Endothelial cell of umbilical vein (primary cell): ENCODE data around the gene NPS. TPM values are rescaled to one million over a fixed set of nuclear protein-coding genes. Genes with fewer than 3 reads are reported as not detected.

Source experiments
- BruUV-seq: library from RNA; stranded (reverse); fragments of 400-500 nt; replicated peaks from 2 replicates; lab custom pipeline; 2021; lab: Mats Ljungman, UMichigan
- CTCF ChIA-PET: fragments of 300-600, 350-600 bp; sonication (Branson Sonifier 250); formaldehyde crosslinking; loops from one replicate; lab custom pipeline; 2021; ENCODE audit warnings: antibody characterized with exemption, inconsistent platforms; lab: Charles Lee
- POLR2A ChIA-PET: fragments of 300-600, 350-600 bp; sonication (Branson Sonifier 250); formaldehyde crosslinking; loops from one replicate; lab custom pipeline; 2021; ENCODE audit warnings: antibody characterized with exemption, inconsistent platforms; lab: Charles Lee
- DNase-seq: peaks from one replicate; pipeline ENCODE4 v3.0.0-alpha.2; 2011; ENCODE audit warnings: low read depth, low spot score
- FAIRE-seq: peaks from 2 replicates; lab custom pipeline; 2011; peaks lifted over from hg19 to GRCh38; lab: Jason Lieb, UNC
- H2AFZ ChIP-seq: 2 replicates; pipeline ENCODE4 v1.6.0; 2012; ENCODE audit warnings: low read depth, low read length, control low read depth, inconsistent platforms
- H3K27ac ChIP-seq: 2 replicates; pipeline ENCODE4 v1.5.1; 2011; ENCODE audit warnings: low read depth, mild to moderate bottlenecking, control low read depth, low read length, moderate library complexity; ENCODE audit not compliant: insufficient read depth
- H3K27me3 ChIP-seq, 2 experiments: 2 replicates each; pipeline versions ENCODE4 v1.6.0 to v1.6.1; 2011; ENCODE audit warnings: low read length in 2 of 2, mixed read lengths in 1 of 2; ENCODE audit not compliant: control insufficient read depth in 2 of 2, insufficient read depth in 2 of 2
- H3K36me3 ChIP-seq, 2 experiments: 2 replicates in 1 of 2; 3 replicates in 1 of 2; pipeline ENCODE4 v1.5.1; 2011; ENCODE audit warnings: low read length in 2 of 2, mild to moderate bottlenecking in 1 of 2, moderate library complexity in 1 of 2; ENCODE audit not compliant: control insufficient read depth in 2 of 2, insufficient read depth in 2 of 2; ENCODE audit errors: extremely low read depth in 1 of 2
- H3K4me1 ChIP-seq: 3 replicates; pipeline ENCODE4 v1.5.1; 2011; ENCODE audit warnings: mild to moderate bottlenecking, low read length; ENCODE audit not compliant: control insufficient read depth, insufficient read depth; ENCODE audit errors: extremely low read depth
- H3K4me2 ChIP-seq: 2 replicates; pipeline ENCODE4 v1.6.1; 2011; ENCODE audit warnings: low read length, control low read depth, mixed read lengths; ENCODE audit not compliant: insufficient read depth
- H3K4me3 ChIP-seq, 3 experiments: fragments of 200-600 bp in 1 of 3; sonication (generic), shearing (Covaris generic) in 1 of 3; replicated peaks in 1 of 3; 2 replicates each; pipeline ENCODE4 v1.5.1; 2011 to 2016; ENCODE audit warnings: control low read depth in 3 of 3, low read length in 3 of 3, mild to moderate bottlenecking in 2 of 3, inconsistent platforms in 1 of 3, low read depth in 1 of 3, moderate library complexity in 1 of 3; ENCODE audit not compliant: insufficient read depth in 1 of 3
- H3K79me2 ChIP-seq: 2 replicates; pipeline ENCODE4 v1.6.0; 2012; ENCODE audit warnings: low read length, inconsistent platforms; ENCODE audit not compliant: control insufficient read depth, insufficient read depth
- H3K9ac ChIP-seq: replicated peaks from 2 replicates; pipeline ENCODE3; 2011; ENCODE audit warnings: low read length, control low read depth; ENCODE audit not compliant: insufficient read depth; ENCODE audit errors: extremely low read depth
- H3K9me1 ChIP-seq: replicated peaks from 3 replicates; pipeline ENCODE4 v1.6.0; 2011; ENCODE audit warnings: mild to moderate bottlenecking, low read length; ENCODE audit not compliant: control insufficient read depth, insufficient read depth; ENCODE audit errors: extremely low read depth
- H3K9me3 ChIP-seq: replicated peaks from 2 replicates; pipeline ENCODE4 v1.5.1; 2012; ENCODE audit warnings: low read length, inconsistent platforms; ENCODE audit not compliant: control insufficient read depth, insufficient read depth
- H4K20me1 ChIP-seq: replicated peaks from 2 replicates; pipeline ENCODE3; 2011; ENCODE audit warnings: mild to moderate bottlenecking, low read length; ENCODE audit not compliant: control insufficient read depth, insufficient read depth; ENCODE audit errors: extremely low read depth
- CTCF ChIP-seq, 2 donors: IDR thresholded peaks; 1 replicate in 1 of 2; 2 replicates in 1 of 2; pipeline ENCODE4 v1.5.1; 2011; ENCODE audit warnings: low read length in 2 of 2, mild to moderate bottlenecking in 2 of 2, moderate library complexity in 2 of 2, control low read depth in 1 of 2, inconsistent platforms in 1 of 2, low read depth in 1 of 2; ENCODE audit not compliant: insufficient read depth in 1 of 2; ENCODE audit errors: extremely low read depth in 1 of 2
- EZH2 ChIP-seq: IDR thresholded peaks from 2 replicates; pipeline ENCODE4 v1.6.1; 2012; ENCODE audit warnings: borderline replicate concordance, low read depth, mild to moderate bottlenecking, moderate library complexity, low read length, inconsistent platforms; ENCODE audit not compliant: severe bottlenecking
- FOS ChIP-seq: IDR thresholded peaks from 2 replicates; pipeline ENCODE4 v1.6.1; 2011; ENCODE audit warnings: mild to moderate bottlenecking, low read length, moderate library complexity, borderline replicate concordance; ENCODE audit not compliant: insufficient read depth
- GATA2 ChIP-seq: IDR thresholded peaks from 2 replicates; pipeline ENCODE4 v1.7.0; 2011; ENCODE audit warnings: low read depth, mild to moderate bottlenecking, moderate library complexity, mixed read lengths, low read length; ENCODE audit not compliant: insufficient read length, insufficient read depth
- JUN ChIP-seq: IDR thresholded peaks from 2 replicates; pipeline ENCODE4 v1.6.1; 2011; ENCODE audit warnings: borderline replicate concordance, low read depth; ENCODE audit not compliant: insufficient read length, insufficient read depth
- MAX ChIP-seq: IDR thresholded peaks from 2 replicates; pipeline ENCODE4 v1.6.1; 2011; ENCODE audit not compliant: insufficient read depth, insufficient read length
- MYC ChIP-seq: IDR thresholded peaks from one replicate; pipeline ENCODE4 v1.6.1; 2011; ENCODE audit warnings: mild to moderate bottlenecking, low read depth, low read length
- POLR2A ChIP-seq: IDR thresholded peaks from 2 replicates; pipeline ENCODE4 v1.6.1; 2012; ENCODE audit warnings: low read depth, mild to moderate bottlenecking, control low read depth, low read length
- POLR2AphosphoS5 ChIP-seq: IDR thresholded peaks from 2 replicates; pipeline ENCODE4 v1.6.1; 2012; ENCODE audit warnings: low read depth, mild to moderate bottlenecking, control low read depth, low read length, moderate library complexity; ENCODE audit not compliant: insufficient read depth
- dilution Hi-C: fragments of 300-500 bp; cut with MboI; formaldehyde crosslinking; loops from one replicate; pipeline ENCODE4 v1.15.0; 2019; ENCODE audit warnings: low sequenced_read_pairs; ENCODE audit not compliant: extremely low pct_ligation_motif_present
- intact Hi-C: fragments of 100-400 bp; cut with micrococcal nuclease; formaldehyde crosslinking; loops from one replicate; pipeline ENCODE4 v1.10.0; 2022
- polyA plus RNA-seq, 4 experiments: library from polyadenylated mRNA; depleted of rRNA in 3 of 4; stranded (reverse) in 3 of 4; unstranded in 1 of 4; fragments of >200 nt; gene quantifications; 2 replicates each; pipeline versions ENCODE4 v1.2.1 to v1.2.3, GENCODE V29; 2011 to 2012; ENCODE audit warnings: missing spikeins in 1 of 4
- total RNA-seq: library from RNA; stranded (reverse); gene quantifications from 2 replicates; pipeline ENCODE4 v1.2.3, GENCODE V29; 2021

NPS gene
- total and polyA plus RNA-seq, 2 donors (not counting 3 experiments of a cell fraction or from before 2014, with no cell fraction given), result not detected

GRCh38 chr10:127580822-127581221 lies 31.7 kb downstream of the NPS start:
- Histone ChIP-seq H3K36me3 (no peaks in the 10 kb centered on the region), H3K27ac (no peak overlapping the region), H3K9me1 (no peaks in the 10 kb centered on the region), H3K4me3 (no peak overlapping the region), H3K4me2 (no peak overlapping the region), H3K4me1 (no peaks in the 10 kb centered on the region), H3K79me2 (no peaks in the 10 kb centered on the region), H3K27me3 (no peaks in the 10 kb centered on the region), H3K9me3 (no peaks in the 10 kb centered on the region), H2AFZ (no peak overlapping the region), H3K9ac (no peak overlapping the region), H4K20me1 (no peaks in the 10 kb centered on the region)
- intact Hi-C loops (no loop called here), dilution Hi-C loops (no loop called here)
- CTCF ChIA-PET, result no interaction called here
- BruUV-seq, result no TSS peak
- POLR2A ChIA-PET, result no interaction called here
- DNase-seq (no peak), FAIRE-seq (no peak)
- no peak for TF ChIP-seq MAX
- no peak for TF ChIP-seq POLR2AphosphoS5
- no peak for TF ChIP-seq GATA2
- TF ChIP-seq POLR2A, result no peak
- no peak for TF ChIP-seq EZH2
- TF ChIP-seq MYC, result no peak
- no peak for TF ChIP-seq CTCF (IDR thresholded peaks at IDR 0.05; ENCODE audit: extremely low read depth in 1 of 2, insufficient read depth in 1 of 2, low read depth in 1 of 2, low read length in 2 of 2)
- TF ChIP-seq FOS, result no peak
- TF ChIP-seq JUN, result no peak
